OCI-LY1 (cell line): Measurements from ENCODE around the gene HORMAD2.

Experiments
- H2AFZ ChIP-seq: fragments of 200-600 bp; sonication (generic), shearing (Covaris generic); 2 replicates; pipeline ENCODE4 v1.6.0; 2014; ENCODE audit warnings: antibody characterized with exemption, mild to moderate bottlenecking, low read length
- H3F3A ChIP-seq: fragments of 200-600 bp; sonication (generic), shearing (Covaris generic); 2 replicates; pipeline ENCODE4 v1.6.0; 2014; ENCODE audit warnings: mild to moderate bottlenecking, antibody characterized with exemption, low read length, moderate library complexity; ENCODE audit not compliant: insufficient read depth
- H3K27ac ChIP-seq: fragments of 200-600 bp; sonication (generic); 2 replicates; pipeline ENCODE4 v1.5.1; 2014; ENCODE audit warnings: low read length, mixed run types, mild to moderate bottlenecking, low read depth; ENCODE audit not compliant: poor library complexity, severe bottlenecking
- H3K27me3 ChIP-seq: fragments of 200-600 bp; sonication (generic); 2 replicates; pipeline ENCODE4 v1.6.0; 2014; ENCODE audit warnings: antibody characterized with exemption, mild to moderate bottlenecking, low read length, moderate library complexity; ENCODE audit not compliant: insufficient read depth
- H3K36me3 ChIP-seq: fragments of 200-600 bp; sonication (generic); 2 replicates; pipeline ENCODE4 v1.6.1; 2014; ENCODE audit warnings: mild to moderate bottlenecking, antibody characterized with exemption, low read length, moderate library complexity, mixed read lengths; ENCODE audit not compliant: insufficient read depth
- H3K4me1 ChIP-seq: fragments of 200-600 bp; sonication (generic); 2 replicates; pipeline ENCODE4 v1.5.1; 2014; ENCODE audit warnings: mild to moderate bottlenecking, low read length, moderate library complexity; ENCODE audit not compliant: insufficient read depth, severe bottlenecking
- H3K4me2 ChIP-seq: fragments of 200-600 bp; sonication (generic), shearing (Covaris generic); 2 replicates; pipeline ENCODE4 v1.6.1; 2014; ENCODE audit warnings: low read length
- H3K4me3 ChIP-seq: fragments of 200-600 bp; sonication (generic); 2 replicates; pipeline ENCODE4 v1.5.1; 2014; ENCODE audit warnings: low read length, low read depth, mild to moderate bottlenecking, mixed read lengths; ENCODE audit not compliant: poor library complexity, severe bottlenecking
- H3K79me2 ChIP-seq: fragments of 200-600 bp; shearing (Covaris generic); 2 replicates; pipeline ENCODE4 v1.6.1; 2016; ENCODE audit warnings: mixed run types, low read length, mixed read lengths; ENCODE audit not compliant: insufficient read depth
- H3K9ac ChIP-seq: fragments of 200-600 bp; sonication (generic), shearing (Covaris generic); 2 replicates; pipeline ENCODE4 v1.6.1; 2014; ENCODE audit warnings: mild to moderate bottlenecking, low read length, mixed read lengths
- H3K9me2 ChIP-seq: fragments of 200-600 bp; sonication (generic), shearing (Covaris generic); 2 replicates; pipeline ENCODE4 v1.6.1; 2014; ENCODE audit warnings: low read depth, mild to moderate bottlenecking, low read length, mixed read lengths
- H3K9me3 ChIP-seq: fragments of 200-600 bp; shearing (Covaris generic); 2 replicates; pipeline ENCODE4 v1.6.1; 2014; ENCODE audit warnings: low read length, mixed read lengths
- H4K20me1 ChIP-seq: fragments of 200-600 bp; sonication (generic), shearing (Covaris generic); 2 replicates; pipeline ENCODE4 v1.6.0; 2016; ENCODE audit warnings: mild to moderate bottlenecking, low read length; ENCODE audit not compliant: insufficient read depth
- EZH2 ChIP-seq: fragments of 200-600 bp; sonication (generic), shearing (Covaris generic); IDR thresholded peaks from 2 replicates; pipeline ENCODE4 v1.8.0; 2017; ENCODE audit warnings: borderline replicate concordance, mixed run types, mild to moderate bottlenecking, antibody characterized with exemption, low read length, moderate library complexity, mixed read lengths
- TF ChIP-seq, protein P1 (sequence below): fragments of 200-600 bp; sonication (generic), shearing (Covaris generic); IDR thresholded peaks from 2 replicates; pipeline ENCODE4 v1.5.1; 2017; ENCODE audit warnings: mild to moderate bottlenecking, antibody characterized with exemption, low read length, moderate library complexity, mixed read lengths

The HORMAD2 gene

DNA sequence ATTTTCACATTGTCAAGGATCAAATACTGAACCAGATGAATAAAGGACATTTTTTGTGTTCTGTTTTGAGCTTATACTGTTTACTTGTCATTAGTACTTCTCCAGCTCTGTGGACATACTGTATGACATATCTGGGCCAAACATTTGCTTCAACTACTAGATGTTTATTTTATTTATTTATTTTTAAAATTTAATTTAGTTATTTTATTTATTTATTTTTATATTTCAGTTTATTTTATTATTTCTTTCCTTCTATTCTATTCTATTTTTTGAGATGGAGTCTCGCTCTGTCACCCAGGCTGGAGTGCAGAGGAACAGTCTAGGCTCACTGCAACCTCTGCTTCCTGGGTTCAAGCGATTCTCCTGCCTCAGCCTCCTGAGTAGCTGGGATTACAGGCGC is 37.0 kb downstream of the HORMAD2 start:
- H3K79me2 ChIP-seq: no peaks in the 10 kb centered on the region
- 0 out of 2 replicates have a peak, but pooled peaks cover 3% of the 10 kb centered on the region for H3K27me3 ChIP-seq
- no peaks in the 10 kb centered on the region for H3F3A ChIP-seq
- H3K9ac ChIP-seq: no peak overlapping the region
- no peaks in the 10 kb centered on the region for H3K9me3 ChIP-seq
- no peak overlapping the region for H3K4me3 ChIP-seq
- no peaks in the 10 kb centered on the region for H4K20me1 ChIP-seq
- no peaks in the 10 kb centered on the region for H3K4me1 ChIP-seq
- H3K4me2 ChIP-seq: no peak overlapping the region
- no peak overlapping the region for H3K27ac ChIP-seq
- no peak overlapping the region for H2AFZ ChIP-seq
- no peaks in the 10 kb centered on the region for H3K9me2 ChIP-seq
- H3K36me3 ChIP-seq: no peaks in the 10 kb centered on the region
- TF ChIP-seq, protein P1, sequence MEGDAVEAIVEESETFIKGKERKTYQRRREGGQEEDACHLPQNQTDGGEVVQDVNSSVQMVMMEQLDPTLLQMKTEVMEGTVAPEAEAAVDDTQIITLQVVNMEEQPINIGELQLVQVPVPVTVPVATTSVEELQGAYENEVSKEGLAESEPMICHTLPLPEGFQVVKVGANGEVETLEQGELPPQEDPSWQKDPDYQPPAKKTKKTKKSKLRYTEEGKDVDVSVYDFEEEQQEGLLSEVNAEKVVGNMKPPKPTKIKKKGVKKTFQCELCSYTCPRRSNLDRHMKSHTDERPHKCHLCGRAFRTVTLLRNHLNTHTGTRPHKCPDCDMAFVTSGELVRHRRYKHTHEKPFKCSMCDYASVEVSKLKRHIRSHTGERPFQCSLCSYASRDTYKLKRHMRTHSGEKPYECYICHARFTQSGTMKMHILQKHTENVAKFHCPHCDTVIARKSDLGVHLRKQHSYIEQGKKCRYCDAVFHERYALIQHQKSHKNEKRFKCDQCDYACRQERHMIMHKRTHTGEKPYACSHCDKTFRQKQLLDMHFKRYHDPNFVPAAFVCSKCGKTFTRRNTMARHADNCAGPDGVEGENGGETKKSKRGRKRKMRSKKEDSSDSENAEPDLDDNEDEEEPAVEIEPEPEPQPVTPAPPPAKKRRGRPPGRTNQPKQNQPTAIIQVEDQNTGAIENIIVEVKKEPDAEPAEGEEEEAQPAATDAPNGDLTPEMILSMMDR: no peak
- TF ChIP-seq EZH2: no peak

DNA sequence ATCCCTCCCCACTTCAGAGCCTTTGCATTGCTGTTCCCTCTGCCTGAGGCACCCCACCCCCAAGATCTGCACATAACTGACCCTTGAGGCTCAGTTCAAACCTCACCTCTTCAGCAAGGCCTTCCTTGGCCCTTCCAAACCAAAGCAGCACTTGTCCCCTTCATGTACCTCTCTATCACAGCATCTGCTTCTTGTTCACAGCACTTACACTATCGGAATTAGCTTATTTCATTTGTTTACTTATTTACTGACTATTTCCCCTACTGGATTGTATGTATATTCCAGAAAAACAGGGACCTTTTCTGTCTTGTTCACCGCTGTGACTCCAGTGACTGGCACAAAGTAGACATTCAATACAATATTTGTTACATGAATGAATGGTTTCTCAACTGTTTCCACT is 38.0 kb downstream of the HORMAD2 start:
- no peaks in the 10 kb centered on the region for H3K79me2 ChIP-seq
- TF ChIP-seq EZH2: no peak
- TF ChIP-seq, protein P1: no peak
- no peak overlapping the region for H2AFZ ChIP-seq
- no peak overlapping the region for H3K4me2 ChIP-seq
- no peaks in the 10 kb centered on the region for H3K36me3 ChIP-seq
- no peak overlapping the region for H3K9ac ChIP-seq
- H3F3A ChIP-seq: no peaks in the 10 kb centered on the region
- no peaks in the 10 kb centered on the region for H3K4me1 ChIP-seq
- H4K20me1 ChIP-seq: no peaks in the 10 kb centered on the region
- H3K9me2 ChIP-seq: no peaks in the 10 kb centered on the region
- H3K27me3 ChIP-seq: 0 out of 2 replicates have a peak, but pooled peaks cover 3% of the 10 kb centered on the region
- no peaks in the 10 kb centered on the region for H3K9me3 ChIP-seq
- no peak overlapping the region for H3K4me3 ChIP-seq
- no peak overlapping the region for H3K27ac ChIP-seq

DNA sequence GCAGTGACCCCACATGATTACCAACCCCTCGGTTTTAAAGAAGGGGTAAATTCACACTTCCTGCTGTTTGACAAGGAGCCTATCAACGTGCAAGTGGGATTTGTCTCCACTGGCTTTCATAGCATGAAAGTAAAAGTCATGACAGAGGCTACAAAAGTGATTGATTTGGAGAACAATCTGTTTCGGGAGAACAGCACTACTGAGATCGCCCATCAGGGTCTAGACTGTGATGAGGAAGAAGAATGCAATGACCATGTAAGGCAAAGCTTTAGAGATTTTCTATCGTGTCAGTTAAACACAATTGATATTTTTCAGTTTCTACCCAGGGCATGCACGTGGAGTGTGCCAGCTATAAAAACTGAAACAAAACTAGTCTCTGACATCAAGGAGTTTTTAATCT is 41.7 kb downstream of the HORMAD2 start:
- H3K4me2 ChIP-seq: no peak overlapping the region
- 0 out of 2 replicates have a peak, but pooled peaks cover 3% of the 10 kb centered on the region for H3K27me3 ChIP-seq
- H2AFZ ChIP-seq: no peak overlapping the region
- no peaks in the 10 kb centered on the region for H4K20me1 ChIP-seq
- no peak overlapping the region for H3K27ac ChIP-seq
- H3K4me1 ChIP-seq: no peaks in the 10 kb centered on the region
- H3K79me2 ChIP-seq: no peaks in the 10 kb centered on the region
- H3K4me3 ChIP-seq: no peak overlapping the region
- H3F3A ChIP-seq: no peaks in the 10 kb centered on the region
- H3K9ac ChIP-seq: no peak overlapping the region
- TF ChIP-seq, protein P1: no peak
- TF ChIP-seq EZH2: no peak
- no peaks in the 10 kb centered on the region for H3K9me2 ChIP-seq
- no peaks in the 10 kb centered on the region for H3K36me3 ChIP-seq
- H3K9me3 ChIP-seq: no peaks in the 10 kb centered on the region
